ENCODE measurements around the gene GRHL1. TPM values are rescaled to one million over a fixed set of nuclear protein-coding genes. Genes with fewer than 3 reads are reported as not detected.

GRHL1 gene
- total and polyA plus RNA-seq, 2 experiments from 2014 or later: 2.9 to 4.2 TPM

DNA sequence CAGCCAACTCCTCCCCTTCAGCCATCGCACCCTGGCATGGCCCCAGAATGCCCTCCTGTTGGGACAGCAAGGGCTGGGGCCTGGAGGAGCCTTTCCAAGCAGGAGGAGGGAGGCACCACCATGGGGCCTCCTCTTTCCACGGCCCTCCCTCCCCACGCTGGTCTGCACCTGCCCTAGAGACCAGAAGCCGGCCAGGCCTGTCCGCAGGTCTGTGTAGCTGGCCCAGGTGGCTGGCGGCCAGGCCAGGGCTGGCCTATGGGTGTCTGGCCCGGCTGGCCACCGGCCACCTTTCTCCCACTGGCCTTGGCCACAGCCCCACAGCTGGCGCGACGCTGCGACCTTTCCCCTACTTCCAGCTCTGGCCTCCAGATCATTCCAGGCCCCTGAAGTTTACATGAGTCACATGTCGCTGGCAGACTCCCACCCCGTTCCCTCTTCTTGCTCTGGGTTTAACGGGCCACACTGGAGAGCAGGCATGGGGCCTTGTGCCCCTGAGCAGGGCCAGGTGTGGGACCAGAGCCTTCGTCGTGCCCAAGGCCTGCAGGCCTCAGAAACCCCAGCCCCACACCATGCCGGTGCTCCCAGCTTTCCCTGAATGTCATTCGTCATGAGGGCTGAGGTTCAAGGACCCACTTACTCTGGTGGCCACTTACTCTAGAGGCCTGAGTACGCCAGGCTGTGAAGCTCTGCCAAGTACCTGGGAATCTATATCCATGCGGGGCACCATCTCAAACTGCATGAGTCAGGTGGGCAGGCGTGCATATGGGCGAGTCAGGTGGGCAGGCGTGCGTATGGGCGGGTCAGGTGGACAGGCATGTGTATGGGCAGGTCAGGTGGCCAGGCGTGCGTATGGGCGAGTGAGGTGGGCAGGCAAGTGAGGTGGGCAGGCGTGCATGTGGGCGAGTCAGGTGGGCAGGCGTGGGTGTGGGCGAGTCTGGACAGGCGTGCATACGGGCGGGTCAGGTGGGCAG, 58.6 kb downstream of the GRHL1 start:
- DNase-seq (ENCODE audit: low spot score): no peak
- Histone ChIP-seq H3K4me1 (ENCODE audit: insufficient read depth) (no peaks in the 10 kb centered on the region), H3F3A (replicated peaks; ENCODE audit: low read depth) (no peaks in the 10 kb centered on the region), H3K4me3 (no peak overlapping the region), H3K27ac (ENCODE audit: low read depth) (no peak overlapping the region), H4K20me1 (replicated peaks; ENCODE audit: insufficient read depth) (no peaks in the 10 kb centered on the region), H2AFZ (no peak overlapping the region), H3K79me2 (replicated peaks; ENCODE audit: insufficient read depth) (no peaks in the 10 kb centered on the region), H3K9me2 (ENCODE audit: insufficient read depth) (no peaks in the 10 kb centered on the region), H3K27me3 (ENCODE audit: insufficient read depth) (no peaks in the 10 kb centered on the region), H3K4me2 (no peak overlapping the region), H3K36me3 (ENCODE audit: insufficient read depth) (no peaks in the 10 kb centered on the region)
- no peak for ATAC-seq
- TF ChIP-seq, protein P1, sequence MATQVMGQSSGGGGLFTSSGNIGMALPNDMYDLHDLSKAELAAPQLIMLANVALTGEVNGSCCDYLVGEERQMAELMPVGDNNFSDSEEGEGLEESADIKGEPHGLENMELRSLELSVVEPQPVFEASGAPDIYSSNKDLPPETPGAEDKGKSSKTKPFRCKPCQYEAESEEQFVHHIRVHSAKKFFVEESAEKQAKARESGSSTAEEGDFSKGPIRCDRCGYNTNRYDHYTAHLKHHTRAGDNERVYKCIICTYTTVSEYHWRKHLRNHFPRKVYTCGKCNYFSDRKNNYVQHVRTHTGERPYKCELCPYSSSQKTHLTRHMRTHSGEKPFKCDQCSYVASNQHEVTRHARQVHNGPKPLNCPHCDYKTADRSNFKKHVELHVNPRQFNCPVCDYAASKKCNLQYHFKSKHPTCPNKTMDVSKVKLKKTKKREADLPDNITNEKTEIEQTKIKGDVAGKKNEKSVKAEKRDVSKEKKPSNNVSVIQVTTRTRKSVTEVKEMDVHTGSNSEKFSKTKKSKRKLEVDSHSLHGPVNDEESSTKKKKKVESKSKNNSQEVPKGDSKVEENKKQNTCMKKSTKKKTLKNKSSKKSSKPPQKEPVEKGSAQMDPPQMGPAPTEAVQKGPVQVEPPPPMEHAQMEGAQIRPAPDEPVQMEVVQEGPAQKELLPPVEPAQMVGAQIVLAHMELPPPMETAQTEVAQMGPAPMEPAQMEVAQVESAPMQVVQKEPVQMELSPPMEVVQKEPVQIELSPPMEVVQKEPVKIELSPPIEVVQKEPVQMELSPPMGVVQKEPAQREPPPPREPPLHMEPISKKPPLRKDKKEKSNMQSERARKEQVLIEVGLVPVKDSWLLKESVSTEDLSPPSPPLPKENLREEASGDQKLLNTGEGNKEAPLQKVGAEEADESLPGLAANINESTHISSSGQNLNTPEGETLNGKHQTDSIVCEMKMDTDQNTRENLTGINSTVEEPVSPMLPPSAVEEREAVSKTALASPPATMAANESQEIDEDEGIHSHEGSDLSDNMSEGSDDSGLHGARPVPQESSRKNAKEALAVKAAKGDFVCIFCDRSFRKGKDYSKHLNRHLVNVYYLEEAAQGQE (IDR thresholded peaks at IDR 0.05; ENCODE audit: unreplicated experiment): no peak
- no peak for TF ChIP-seq POLR2AphosphoS5 (IDR thresholded peaks at IDR 0.05; ENCODE audit: low read depth)
- TF ChIP-seq ZNF114 (CRISPR knock-in tag; IDR thresholded peaks at IDR 0.05): no peak
- TF ChIP-seq NANOG (IDR thresholded peaks at IDR 0.05; ENCODE audit: borderline replicate concordance): no peak
- TF ChIP-seq EZH2 (IDR thresholded peaks at IDR 0.05; ENCODE audit: low read depth, unreplicated experiment): no peak
- no peak for TF ChIP-seq EZH2phosphoT487 (IDR thresholded peaks at IDR 0.05; ENCODE audit: unreplicated experiment)
- TF ChIP-seq JUNB (IDR thresholded peaks at IDR 0.05; ENCODE audit: unreplicated experiment): no peak
- no peak for TF ChIP-seq STAT1 (IDR thresholded peaks at IDR 0.05; ENCODE audit: unreplicated experiment)
- TF ChIP-seq, protein P2, sequence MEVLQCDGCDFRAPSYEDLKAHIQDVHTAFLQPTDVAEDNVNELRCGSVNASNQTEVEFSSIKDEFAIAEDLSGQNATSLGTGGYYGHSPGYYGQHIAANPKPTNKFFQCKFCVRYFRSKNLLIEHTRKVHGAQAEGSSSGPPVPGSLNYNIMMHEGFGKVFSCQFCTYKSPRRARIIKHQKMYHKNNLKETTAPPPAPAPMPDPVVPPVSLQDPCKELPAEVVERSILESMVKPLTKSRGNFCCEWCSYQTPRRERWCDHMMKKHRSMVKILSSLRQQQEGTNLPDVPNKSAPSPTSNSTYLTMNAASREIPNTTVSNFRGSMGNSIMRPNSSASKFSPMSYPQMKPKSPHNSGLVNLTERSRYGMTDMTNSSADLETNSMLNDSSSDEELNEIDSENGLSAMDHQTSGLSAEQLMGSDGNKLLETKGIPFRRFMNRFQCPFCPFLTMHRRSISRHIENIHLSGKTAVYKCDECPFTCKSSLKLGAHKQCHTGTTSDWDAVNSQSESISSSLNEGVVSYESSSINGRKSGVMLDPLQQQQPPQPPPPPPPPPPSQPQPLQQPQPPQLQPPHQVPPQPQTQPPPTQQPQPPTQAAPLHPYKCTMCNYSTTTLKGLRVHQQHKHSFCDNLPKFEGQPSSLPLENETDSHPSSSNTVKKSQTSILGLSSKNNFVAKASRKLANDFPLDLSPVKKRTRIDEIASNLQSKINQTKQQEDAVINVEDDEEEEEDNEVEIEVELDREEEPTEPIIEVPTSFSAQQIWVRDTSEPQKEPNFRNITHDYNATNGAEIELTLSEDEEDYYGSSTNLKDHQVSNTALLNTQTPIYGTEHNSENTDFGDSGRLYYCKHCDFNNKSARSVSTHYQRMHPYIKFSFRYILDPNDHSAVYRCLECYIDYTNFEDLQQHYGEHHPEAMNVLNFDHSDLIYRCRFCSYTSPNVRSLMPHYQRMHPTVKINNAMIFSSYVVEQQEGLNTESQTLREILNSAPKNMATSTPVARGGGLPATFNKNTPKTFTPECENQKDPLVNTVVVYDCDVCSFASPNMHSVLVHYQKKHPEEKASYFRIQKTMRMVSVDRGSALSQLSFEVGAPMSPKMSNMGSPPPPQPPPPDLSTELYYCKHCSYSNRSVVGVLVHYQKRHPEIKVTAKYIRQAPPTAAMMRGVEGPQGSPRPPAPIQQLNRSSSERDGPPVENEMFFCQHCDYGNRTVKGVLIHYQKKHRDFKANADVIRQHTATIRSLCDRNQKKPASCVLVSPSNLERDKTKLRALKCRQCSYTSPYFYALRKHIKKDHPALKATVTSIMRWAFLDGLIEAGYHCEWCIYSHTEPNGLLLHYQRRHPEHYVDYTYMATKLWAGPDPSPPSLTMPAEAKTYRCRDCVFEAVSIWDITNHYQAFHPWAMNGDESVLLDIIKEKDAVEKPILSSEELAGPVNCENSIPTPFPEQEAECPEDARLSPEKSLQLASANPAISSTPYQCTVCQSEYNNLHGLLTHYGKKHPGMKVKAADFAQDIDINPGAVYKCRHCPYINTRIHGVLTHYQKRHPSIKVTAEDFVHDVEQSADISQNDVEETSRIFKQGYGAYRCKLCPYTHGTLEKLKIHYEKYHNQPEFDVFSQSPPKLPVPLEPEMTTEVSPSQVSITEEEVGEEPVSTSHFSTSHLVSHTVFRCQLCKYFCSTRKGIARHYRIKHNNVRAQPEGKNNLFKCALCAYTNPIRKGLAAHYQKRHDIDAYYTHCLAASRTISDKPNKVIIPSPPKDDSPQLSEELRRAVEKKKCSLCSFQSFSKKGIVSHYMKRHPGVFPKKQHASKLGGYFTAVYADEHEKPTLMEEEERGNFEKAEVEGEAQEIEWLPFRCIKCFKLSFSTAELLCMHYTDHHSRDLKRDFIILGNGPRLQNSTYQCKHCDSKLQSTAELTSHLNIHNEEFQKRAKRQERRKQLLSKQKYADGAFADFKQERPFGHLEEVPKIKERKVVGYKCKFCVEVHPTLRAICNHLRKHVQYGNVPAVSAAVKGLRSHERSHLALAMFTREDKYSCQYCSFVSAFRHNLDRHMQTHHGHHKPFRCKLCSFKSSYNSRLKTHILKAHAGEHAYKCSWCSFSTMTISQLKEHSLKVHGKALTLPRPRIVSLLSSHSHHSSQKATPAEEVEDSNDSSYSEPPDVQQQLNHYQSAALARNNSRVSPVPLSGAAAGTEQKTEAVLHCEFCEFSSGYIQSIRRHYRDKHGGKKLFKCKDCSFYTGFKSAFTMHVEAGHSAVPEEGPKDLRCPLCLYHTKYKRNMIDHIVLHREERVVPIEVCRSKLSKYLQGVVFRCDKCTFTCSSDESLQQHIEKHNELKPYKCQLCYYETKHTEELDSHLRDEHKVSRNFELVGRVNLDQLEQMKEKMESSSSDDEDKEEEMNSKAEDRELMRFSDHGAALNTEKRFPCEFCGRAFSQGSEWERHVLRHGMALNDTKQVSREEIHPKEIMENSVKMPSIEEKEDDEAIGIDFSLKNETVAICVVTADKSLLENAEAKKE (CRISPR knock-in tag; IDR thresholded peaks at IDR 0.05): no peak
- no peak for TF ChIP-seq ZNF331 (CRISPR knock-in tag; IDR thresholded peaks at IDR 0.05; ENCODE audit: low read depth)
- TF ChIP-seq, protein P3, sequence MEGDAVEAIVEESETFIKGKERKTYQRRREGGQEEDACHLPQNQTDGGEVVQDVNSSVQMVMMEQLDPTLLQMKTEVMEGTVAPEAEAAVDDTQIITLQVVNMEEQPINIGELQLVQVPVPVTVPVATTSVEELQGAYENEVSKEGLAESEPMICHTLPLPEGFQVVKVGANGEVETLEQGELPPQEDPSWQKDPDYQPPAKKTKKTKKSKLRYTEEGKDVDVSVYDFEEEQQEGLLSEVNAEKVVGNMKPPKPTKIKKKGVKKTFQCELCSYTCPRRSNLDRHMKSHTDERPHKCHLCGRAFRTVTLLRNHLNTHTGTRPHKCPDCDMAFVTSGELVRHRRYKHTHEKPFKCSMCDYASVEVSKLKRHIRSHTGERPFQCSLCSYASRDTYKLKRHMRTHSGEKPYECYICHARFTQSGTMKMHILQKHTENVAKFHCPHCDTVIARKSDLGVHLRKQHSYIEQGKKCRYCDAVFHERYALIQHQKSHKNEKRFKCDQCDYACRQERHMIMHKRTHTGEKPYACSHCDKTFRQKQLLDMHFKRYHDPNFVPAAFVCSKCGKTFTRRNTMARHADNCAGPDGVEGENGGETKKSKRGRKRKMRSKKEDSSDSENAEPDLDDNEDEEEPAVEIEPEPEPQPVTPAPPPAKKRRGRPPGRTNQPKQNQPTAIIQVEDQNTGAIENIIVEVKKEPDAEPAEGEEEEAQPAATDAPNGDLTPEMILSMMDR (conservative IDR thresholded peaks at IDR 0.05; ENCODE audit: low read depth in 2 of 2): no peak
- TF ChIP-seq CREB1 (CRISPR knock-in tag; IDR thresholded peaks at IDR 0.05; ENCODE audit: low read depth): no peak
- TF ChIP-seq, protein P4, sequence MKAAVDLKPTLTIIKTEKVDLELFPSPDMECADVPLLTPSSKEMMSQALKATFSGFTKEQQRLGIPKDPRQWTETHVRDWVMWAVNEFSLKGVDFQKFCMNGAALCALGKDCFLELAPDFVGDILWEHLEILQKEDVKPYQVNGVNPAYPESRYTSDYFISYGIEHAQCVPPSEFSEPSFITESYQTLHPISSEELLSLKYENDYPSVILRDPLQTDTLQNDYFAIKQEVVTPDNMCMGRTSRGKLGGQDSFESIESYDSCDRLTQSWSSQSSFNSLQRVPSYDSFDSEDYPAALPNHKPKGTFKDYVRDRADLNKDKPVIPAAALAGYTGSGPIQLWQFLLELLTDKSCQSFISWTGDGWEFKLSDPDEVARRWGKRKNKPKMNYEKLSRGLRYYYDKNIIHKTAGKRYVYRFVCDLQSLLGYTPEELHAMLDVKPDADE (IDR thresholded peaks at IDR 0.05): no peak
- peaks cover 12% of the 10 kb centered on the region for H3K27me3 Mint-ChIP-seq (ENCODE audit: insufficient read depth, low read depth, poor library complexity)
- no peaks in the 10 kb centered on the region for H3K36me3 Mint-ChIP-seq (ENCODE audit: low read depth)
- no peak overlapping the region for H3K4me3 Mint-ChIP-seq
- H3K9me3 Mint-ChIP-seq: peaks cover 6% of the 10 kb centered on the region; the same call in 1 of the 3 replicates
- H3K4me1 Mint-ChIP-seq: peaks cover 3% of the 10 kb centered on the region; the same call in 1 of the 3 replicates
- no peak overlapping the region for H3K27ac Mint-ChIP-seq
